HG03575 (cell line): ENCODE measurements around the gene CFAP92.

ENCODE experiments used
- ATAC-seq: cut with Tn5 transposase; IDR thresholded peaks from one replicate; pipeline ENCODE4 v1.9.1; 2021; ENCODE audit not compliant: unreplicated experiment, insufficient number of reproducible peaks, low FRiP score; ENCODE audit errors: extremely low read depth

Gene CFAP92

GRCh38 chr3:128993461-128994172, at the start of gene CFAP92:
Gene CFAP92 (minus strand): TSS chr3:128994076. CDS start chr3:128993304, 772 bp downstream.
- no peak for ATAC-seq

- no peak for ATAC-seq
These were observed 46.9 kb upstream of the CFAP92 start for GRCh38 chr3:129040579-129041300.

DNA sequence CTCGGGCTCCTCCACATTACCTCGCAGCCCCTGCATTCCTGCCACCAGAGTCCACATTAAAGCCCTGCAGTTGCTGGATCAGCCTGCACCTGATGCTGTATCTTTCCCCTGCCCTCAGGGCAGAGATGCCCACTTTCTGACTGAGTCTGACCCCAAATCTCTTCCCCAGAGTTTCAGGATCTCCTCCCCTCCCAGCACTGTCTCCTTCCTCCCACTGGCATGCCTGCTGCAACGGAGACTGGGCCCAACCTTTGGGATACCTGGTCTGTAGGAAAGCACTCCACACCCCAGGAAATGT, 46.1 kb upstream of the CFAP92 start:
- no peak for ATAC-seq

DNA sequence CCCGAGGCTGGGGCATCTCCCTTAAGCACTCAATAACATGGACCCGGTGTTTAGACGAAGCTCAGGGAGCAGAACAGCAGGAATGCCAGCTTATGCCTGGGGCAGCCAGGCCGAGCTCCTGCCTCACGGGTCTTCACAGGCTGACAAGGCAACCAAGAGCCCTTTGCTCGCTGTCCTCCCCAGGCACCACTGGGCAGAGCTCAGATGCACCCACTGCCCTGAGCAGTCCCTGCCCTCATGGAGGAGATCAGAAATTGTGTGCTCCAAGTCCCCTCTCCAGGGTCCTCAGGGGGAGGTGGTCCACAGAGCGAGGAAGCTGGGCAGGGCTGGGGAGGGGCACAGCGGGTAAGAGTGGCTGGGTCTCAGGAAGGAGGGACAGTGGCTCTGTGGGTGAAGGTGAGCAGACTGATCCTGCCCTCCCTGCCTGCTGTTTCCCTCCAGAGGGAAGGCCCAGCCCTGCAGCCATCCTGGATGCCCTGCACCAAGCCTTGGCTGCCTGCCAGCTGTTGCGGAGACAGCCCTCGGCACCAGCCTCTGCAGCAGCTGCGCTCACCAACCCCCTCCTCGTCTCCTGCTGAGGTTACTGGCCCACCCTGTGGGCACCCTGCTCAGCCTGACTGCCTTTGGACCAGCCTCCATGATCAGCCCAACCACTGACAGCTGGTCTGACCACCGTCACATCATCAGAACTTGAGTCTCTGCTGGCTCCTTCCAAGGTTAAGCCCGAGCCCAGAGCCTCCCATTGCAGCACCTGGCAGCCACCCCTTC, 45.6 kb upstream of the CFAP92 start:
- no peak for ATAC-seq

DNA sequence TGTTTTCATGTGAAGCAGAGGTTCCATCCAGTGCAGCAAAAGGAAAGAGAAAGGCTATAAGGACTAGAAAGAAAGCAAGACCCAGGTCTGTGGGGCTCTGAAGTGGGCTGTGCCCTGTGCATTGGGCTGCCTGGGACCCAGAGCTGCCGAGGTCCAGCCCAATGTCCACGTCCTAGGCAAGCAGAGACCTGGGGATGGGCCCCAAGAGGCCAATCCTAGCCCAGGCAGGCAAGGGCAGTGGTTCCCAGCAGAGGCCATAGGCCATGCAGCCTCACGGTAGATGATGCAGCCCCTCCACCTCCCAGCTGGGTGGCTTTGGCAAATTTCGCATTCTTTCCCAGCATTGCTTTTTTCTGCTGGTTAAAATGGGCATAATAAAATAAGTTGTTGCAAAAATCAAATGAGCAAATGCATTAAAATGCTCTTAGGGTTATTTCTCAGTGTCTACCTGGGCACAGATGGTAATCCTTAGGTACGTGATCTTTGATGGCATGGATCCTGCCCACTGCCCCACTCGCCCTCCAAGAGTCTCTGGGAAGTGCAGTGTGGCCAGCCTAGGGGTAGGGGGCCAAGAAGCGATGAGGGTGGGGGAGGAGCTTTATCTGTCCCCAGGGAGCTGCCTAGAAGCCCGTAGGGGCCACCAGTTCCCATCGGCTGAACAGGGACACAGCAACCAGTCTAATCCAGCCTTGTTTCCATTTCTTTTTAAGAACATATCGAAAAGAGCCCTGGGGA, 44.4 kb upstream of the CFAP92 start:
- ATAC-seq, result no peak

DNA sequence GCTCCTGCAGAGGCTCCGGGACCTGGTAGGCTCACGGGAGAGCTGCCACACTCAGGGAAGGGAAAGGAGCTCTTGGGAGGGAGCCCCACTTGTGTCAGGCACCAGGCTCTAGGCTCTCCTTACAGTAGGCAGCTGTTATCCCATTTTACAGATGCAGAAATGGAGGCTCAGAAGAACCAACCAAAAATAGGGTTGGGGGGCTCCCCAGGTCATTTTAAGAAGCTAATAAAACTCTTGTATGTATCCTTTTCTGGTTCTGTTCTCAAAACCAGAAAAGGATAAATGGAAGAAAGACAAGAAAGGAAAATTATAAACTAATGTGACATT, 43.2 kb upstream of the CFAP92 start:
- no peak for ATAC-seq

DNA sequence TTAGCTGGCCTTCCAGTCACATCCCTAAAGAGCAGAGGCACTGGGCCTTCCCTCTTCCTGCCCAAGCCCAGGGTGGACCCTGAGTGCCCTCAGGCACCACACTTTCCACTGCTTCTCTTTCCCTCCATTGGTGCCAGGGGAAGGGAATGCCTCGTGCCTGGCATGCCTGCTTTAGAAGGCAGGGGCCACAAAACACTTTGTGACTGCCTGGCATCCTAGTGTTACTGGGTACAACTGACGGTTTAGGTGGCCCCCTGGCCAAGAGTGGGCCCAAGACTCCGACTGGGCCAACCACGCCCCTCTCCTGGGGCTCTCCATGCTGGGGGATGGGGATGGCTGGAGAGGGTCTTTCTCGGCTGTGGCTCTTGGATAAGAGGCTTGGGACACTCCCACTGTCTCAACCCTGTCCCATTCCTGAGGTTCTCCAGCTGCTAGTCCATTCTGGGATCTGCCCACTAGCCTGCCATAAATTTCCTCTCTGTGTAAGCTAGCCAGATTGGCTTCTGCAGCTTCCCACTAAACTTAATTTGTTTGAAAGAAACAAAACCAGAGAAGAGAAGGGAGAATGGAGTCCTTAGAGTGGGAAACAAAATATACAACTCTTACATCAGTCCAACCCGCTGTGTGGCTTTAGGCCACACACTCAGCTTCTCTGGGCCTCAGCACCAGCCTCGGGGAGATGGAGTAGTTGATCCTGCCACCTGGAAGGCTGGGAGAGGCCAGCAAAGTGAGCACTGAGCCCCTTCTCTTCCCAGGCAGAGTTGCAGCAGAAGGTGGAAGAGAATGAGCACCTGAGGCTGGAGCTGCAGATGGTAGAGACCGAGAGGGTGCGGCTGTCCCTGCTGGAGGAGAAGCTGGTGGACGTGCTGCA, 42.6 kb upstream of the CFAP92 start:
- ATAC-seq, result no peak

DNA sequence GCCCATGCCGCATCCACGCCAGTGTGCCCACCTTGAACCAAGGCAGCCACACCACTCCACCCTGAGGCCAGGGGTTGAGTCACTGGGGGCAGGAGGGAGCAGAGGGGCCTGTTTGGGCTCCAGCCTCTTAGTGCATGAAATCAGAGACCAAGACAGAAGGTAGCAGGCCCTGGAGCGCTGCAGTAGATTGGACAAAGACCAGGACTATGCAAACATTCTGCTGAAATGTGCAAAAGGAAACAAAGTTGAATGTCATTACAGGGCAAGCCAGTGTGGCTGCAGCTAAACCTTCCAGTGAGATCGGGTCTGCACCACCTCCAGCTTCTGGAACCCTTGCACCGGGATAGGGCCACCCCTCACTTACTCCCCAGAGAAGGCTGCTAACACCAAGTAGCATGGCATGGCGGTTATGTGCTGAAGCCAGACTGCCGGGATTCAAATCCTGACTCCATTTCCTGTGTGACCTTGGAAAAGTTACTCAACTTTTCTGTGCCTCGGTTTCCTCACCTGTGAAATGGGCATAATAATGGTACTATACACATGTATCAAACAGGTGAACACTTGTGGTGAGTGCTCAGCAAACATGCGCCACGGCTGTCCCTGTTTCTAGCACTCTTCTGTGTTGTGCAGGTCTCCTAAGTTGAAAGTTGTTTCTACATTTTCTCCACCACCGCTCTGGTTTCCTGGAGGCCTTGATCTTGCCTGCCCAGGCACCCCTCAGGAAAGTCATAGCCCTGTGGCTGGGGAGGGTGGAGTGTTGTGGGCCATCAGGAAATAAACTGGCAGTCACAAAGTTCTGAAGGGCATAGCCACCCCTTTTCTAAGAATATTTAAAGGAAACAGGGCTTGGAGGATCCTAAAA, 41.7 kb upstream of the CFAP92 start:
- no peak for ATAC-seq

GRCh38 chr3:129034642-129035041, 40.8 kb upstream of the CFAP92 start:
- no peak for ATAC-seq

- no peak for ATAC-seq
These were observed 39.9 kb upstream of the CFAP92 start for GRCh38 chr3:129033633-129034321.

GRCh38 chr3:129033151-129033550, 39.3 kb upstream of the CFAP92 start:
- ATAC-seq, result no peak

DNA sequence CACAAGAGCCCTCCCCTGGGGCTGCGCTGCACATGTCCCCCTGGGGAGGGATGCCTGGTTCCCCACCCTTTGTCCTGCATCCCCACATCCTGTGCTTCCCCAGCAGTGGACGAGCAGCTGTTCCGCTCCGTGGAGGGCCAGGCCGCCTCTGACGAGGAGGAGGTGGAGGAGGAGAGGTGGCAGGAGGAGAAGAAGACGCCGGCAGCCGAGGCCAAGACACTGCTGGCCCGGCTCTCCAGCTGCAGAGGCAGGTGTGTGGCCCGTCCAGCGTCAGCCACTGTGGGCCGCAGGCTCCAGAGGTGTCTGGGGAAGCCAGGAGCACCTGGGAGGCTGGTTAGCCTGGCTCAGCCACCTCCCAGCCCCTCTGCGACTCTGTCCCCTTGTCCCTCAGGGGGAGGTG, 38.8 kb upstream of the CFAP92 start:
- no peak for ATAC-seq

DNA sequence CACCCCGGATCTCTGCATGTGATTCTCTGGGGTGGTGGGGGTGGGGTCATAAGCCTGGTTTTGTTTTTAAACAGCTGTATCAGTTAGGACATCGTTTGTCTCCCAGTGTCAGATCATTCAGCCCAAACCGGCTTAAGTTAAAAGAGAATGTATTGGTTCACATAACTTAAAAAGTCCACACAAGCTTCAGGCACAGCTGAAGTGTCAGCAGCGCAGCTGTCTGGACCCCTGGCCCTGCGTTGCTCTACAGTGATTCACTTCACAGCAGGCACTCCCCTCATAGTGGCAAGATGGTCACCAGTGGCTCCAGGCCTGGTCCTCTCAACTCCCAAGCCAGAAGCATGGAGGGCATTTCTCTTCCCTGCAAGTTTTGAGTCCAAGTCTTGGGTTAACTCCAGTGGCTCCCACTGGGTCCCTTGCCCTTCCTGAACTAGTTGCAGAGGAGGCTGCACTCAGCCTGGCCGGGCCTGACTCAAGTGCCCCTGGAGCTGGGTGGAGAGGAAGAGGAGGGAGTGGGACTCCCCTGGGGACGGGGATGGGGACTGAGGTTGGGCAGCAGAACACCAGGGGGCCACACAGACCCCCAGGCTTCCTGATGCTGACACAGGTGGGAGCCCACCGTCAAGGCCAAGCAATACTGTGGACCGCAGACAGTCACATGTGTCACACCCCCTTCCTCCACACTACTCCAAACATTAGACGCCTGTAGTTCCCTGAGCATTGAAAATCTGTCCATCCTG, 37.8 kb upstream of the CFAP92 start:
- no peak for ATAC-seq

DNA sequence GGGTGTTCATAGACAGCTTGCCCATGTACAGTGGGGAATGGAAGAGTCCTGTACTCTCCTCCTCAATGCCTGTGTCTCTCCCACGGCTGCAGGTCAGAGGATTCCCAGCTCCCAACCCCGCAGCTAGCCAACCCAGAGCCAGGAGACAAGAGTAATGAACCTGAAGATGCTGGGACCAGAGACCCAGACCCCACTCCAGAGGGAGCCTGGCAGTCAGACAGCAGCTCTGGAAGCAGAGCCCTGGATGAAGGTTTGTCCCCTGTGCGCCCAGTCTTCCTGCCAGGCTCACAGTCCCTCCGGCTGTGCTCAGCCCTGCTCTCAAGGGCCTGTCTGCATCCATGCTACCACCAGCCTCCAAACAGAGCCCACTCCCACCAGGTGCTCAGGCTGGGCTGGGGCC, 36.7 kb upstream of the CFAP92 start:
- ATAC-seq, result no peak

DNA sequence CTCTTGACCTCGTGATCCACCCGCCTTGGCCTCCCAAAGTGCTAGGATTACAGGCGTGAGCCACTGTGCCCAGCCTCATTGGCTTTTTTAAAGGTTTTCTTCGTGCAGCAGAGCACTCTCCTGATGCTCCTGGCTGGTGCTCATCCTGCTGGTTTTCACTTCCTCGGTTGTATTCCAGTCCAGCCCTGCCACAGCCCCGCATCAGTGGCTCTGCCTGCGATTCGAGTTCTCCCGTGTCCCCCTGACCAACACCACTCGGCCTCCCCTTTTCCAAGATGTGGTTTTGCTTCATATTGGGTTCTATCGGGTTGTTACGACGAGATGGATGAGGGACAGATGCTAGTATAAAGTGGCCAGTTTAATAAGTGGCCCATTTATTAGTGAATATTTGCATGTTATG, 35.0 kb upstream of the CFAP92 start:
- ATAC-seq, result no peak

DNA sequence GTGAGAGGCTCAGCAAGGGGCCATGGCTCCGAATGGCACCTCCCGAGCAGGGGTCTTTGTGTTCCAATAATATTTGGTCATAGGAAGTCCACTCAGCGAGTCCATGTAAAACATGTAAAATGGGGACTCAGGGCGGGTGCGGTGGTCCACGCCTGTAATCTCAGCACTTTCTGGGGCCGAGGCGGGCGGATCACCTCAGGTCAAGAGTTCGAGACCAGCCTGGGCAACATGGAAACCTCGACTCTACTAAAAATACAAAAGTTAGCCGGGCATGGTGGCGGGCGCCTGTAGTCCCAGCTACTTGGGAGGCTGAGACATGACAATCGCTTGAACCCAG, 33.6 kb upstream of the CFAP92 start:
- ATAC-seq, result no peak
